Astrocyte (in vitro differentiated cells and primary cell): ENCODE measurements around the gene AP3M1. TPM values are rescaled to one million over a fixed set of nuclear protein-coding genes. Genes with fewer than 3 reads are reported as not detected.

Source experiments
- DNase-seq: peaks from one replicate; pipeline ENCODE4 v3.0.0-alpha.2; 2010; ENCODE audit warnings: low read depth
- FAIRE-seq: peaks from 2 replicates; lab custom pipeline; 2011; peaks lifted over from hg19 to GRCh38; lab: Jason Lieb, UNC
- H2AFZ ChIP-seq: 2 replicates; pipeline ENCODE4 v1.6.0; 2012; ENCODE audit warnings: low read depth, low read length, inconsistent platforms
- H3K27ac ChIP-seq: 2 replicates; pipeline ENCODE4 v1.5.1; 2011; ENCODE audit warnings: low read depth, low read length, inconsistent platforms
- H3K27me3 ChIP-seq: 2 replicates; pipeline ENCODE4 v1.6.0; 2011; ENCODE audit warnings: low read length, inconsistent platforms; ENCODE audit not compliant: insufficient read depth
- H3K36me3 ChIP-seq: 2 replicates; pipeline ENCODE4 v1.5.1; 2011; ENCODE audit warnings: low read length, inconsistent platforms; ENCODE audit not compliant: insufficient read depth
- H3K4me1 ChIP-seq: 2 replicates; pipeline ENCODE4 v1.5.1; 2011; ENCODE audit warnings: low read length, inconsistent platforms; ENCODE audit not compliant: insufficient read depth
- H3K4me2 ChIP-seq: 2 replicates; pipeline ENCODE4 v1.6.0; 2012; ENCODE audit warnings: low read length, inconsistent platforms
- H3K4me3 ChIP-seq: 2 replicates; pipeline ENCODE4 v1.5.1; 2011; ENCODE audit warnings: low read depth, mild to moderate bottlenecking, low read length, inconsistent platforms; ENCODE audit not compliant: insufficient read depth
- H3K79me2 ChIP-seq: 2 replicates; pipeline ENCODE4 v1.6.0; 2012; ENCODE audit warnings: mild to moderate bottlenecking, low read length, inconsistent platforms; ENCODE audit not compliant: insufficient read depth
- H3K9ac ChIP-seq: 2 replicates; pipeline ENCODE4 v1.6.0; 2012; ENCODE audit warnings: mild to moderate bottlenecking, low read length, inconsistent platforms
- H3K9me3 ChIP-seq: 2 replicates; pipeline ENCODE4 v1.5.1; 2012; ENCODE audit warnings: low read depth, mild to moderate bottlenecking, low read length, inconsistent platforms; ENCODE audit not compliant: insufficient read depth
- H4K20me1 ChIP-seq: 2 replicates; pipeline ENCODE4 v1.6.0; 2012; ENCODE audit warnings: low read length, inconsistent platforms; ENCODE audit not compliant: insufficient read depth
- H3K27ac Mint-ChIP-seq: one replicate; pipeline ENCODE4 v1.8.0; 2021; ENCODE audit warnings: mild to moderate bottlenecking, mixed read lengths; ENCODE audit not compliant: unreplicated experiment
- H3K27me3 Mint-ChIP-seq: one replicate; pipeline ENCODE4 v1.8.0; 2021; ENCODE audit warnings: low read depth, mixed read lengths; ENCODE audit not compliant: unreplicated experiment
- H3K36me3 Mint-ChIP-seq: one replicate; pipeline ENCODE4 v1.8.0; 2021; ENCODE audit warnings: low read depth, mixed read lengths; ENCODE audit not compliant: unreplicated experiment
- H3K4me1 Mint-ChIP-seq: one replicate; pipeline ENCODE4 v1.8.0; 2021; ENCODE audit warnings: low read depth, mixed read lengths; ENCODE audit not compliant: unreplicated experiment
- H3K4me3 Mint-ChIP-seq: one replicate; pipeline ENCODE4 v1.8.0; 2021; ENCODE audit warnings: mild to moderate bottlenecking, moderate library complexity, mixed read lengths; ENCODE audit not compliant: unreplicated experiment
- H3K9me3 Mint-ChIP-seq: one replicate; pipeline ENCODE4 v1.8.0; 2021; ENCODE audit warnings: mild to moderate bottlenecking, mixed read lengths; ENCODE audit not compliant: unreplicated experiment
- CTCF ChIP-seq: IDR thresholded peaks from 2 replicates; pipeline ENCODE4 v1.5.1; 2011; ENCODE audit warnings: low read depth, mild to moderate bottlenecking, inconsistent platforms, low read length, moderate library complexity; ENCODE audit not compliant: insufficient read depth
- EZH2 ChIP-seq: IDR thresholded peaks from 2 replicates; pipeline ENCODE4 v1.6.1; 2012; ENCODE audit warnings: mild to moderate bottlenecking, low read length, inconsistent platforms; ENCODE audit not compliant: insufficient read depth
- total RNA-seq: library from RNA; stranded (reverse); gene quantifications from 2 replicates; pipeline ENCODE4 v1.2.1, GENCODE V29; 2021

The AP3M1 gene
- total RNA-seq, 1 donor from 2014 or later = 50.0 TPM

DNA sequence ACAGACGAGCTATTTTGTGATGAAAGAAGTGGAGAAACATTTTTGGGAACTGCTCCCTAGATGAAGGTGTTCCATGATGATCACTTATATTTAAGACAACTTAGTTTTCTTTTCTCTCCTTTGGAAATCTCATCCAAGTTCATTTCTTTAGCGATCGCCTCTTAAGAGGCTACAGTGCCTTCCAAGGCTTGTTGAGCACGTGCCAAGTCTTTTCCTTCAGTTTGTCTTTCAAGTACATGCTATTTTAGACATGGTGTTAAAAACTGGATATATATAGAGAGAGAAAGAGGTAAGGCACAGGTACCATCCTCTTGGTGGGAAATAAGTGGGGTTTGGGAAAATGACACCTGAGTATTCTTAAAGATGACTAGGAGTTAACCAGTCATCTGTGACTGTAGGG, 3.0 kb upstream of the AP3M1 start:
- Histone ChIP-seq H3K27ac (no peak overlapping the region), H3K9ac (no peak overlapping the region), H3K9me3 (no peaks in the 10 kb centered on the region), H3K4me2 (no peak overlapping the region), H3K36me3 (no peaks in the 10 kb centered on the region), H3K79me2 (peaks cover 31% of the 10 kb centered on the region), H3K4me1 (peaks cover 7% of the 10 kb centered on the region), H3K27me3 (no peaks in the 10 kb centered on the region), H2AFZ (no peak overlapping the region), H4K20me1 (peaks cover 14% of the 10 kb centered on the region), H3K4me3 (no peak overlapping the region)
- TF ChIP-seq EZH2 (no peak), CTCF (no peak)
- Mint-ChIP-seq H3K27ac (no peak overlapping the region), H3K4me3 (no peak overlapping the region), H3K27me3 (no peaks in the 10 kb centered on the region), H3K36me3 (no peaks in the 10 kb centered on the region), H3K9me3 (no peaks in the 10 kb centered on the region), H3K4me1 (peaks cover 14% of the 10 kb centered on the region)
- no peak for DNase-seq
- FAIRE-seq = no peak

- H3K4me2 ChIP-seq = no peak overlapping the region
- no peak for FAIRE-seq
- peaks cover 34% of the 10 kb centered on the region for H3K79me2 ChIP-seq
Observed at GRCh38 chr10:74153123-74153522, 2.5 kb upstream of the AP3M1 start.

More at GRCh38 chr10:74153123-74153522, 2.5 kb upstream of the AP3M1 start:
- DNase-seq = peak; percentile 35
- H3K36me3 ChIP-seq = no peaks in the 10 kb centered on the region
- peaks cover 14% of the 10 kb centered on the region for H3K4me1 Mint-ChIP-seq
- no peak overlapping the region for H3K9ac ChIP-seq
- peaks cover 7% of the 10 kb centered on the region for H3K4me1 ChIP-seq
- no peaks in the 10 kb centered on the region for H3K27me3 Mint-ChIP-seq
- H3K27me3 ChIP-seq = no peaks in the 10 kb centered on the region
- no peak overlapping the region for H3K27ac Mint-ChIP-seq
- H3K4me3 ChIP-seq = no peak overlapping the region
- peaks cover 18% of the 10 kb centered on the region for H4K20me1 ChIP-seq
- no peaks in the 10 kb centered on the region for H3K9me3 Mint-ChIP-seq
- TF ChIP-seq CTCF = peak; percentile 51
- TF ChIP-seq EZH2 = no peak
- peaks cover 2% of the 10 kb centered on the region for H3K36me3 Mint-ChIP-seq
- H2AFZ ChIP-seq = no peak overlapping the region
- peak overlapping the region; percentile 62 for H3K4me3 Mint-ChIP-seq
- H3K9me3 ChIP-seq = no peaks in the 10 kb centered on the region
- no peak overlapping the region for H3K27ac ChIP-seq
